GM12801 (cell line): Measurements from ENCODE around the gene LPP.

Source experiments
- CTCF ChIP-seq: IDR thresholded peaks from one replicate; pipeline ENCODE4 v1.5.1; 2011; ENCODE audit warnings: control low read depth; ENCODE audit not compliant: insufficient read length; ENCODE audit errors: extremely low read depth

The LPP gene

DNA sequence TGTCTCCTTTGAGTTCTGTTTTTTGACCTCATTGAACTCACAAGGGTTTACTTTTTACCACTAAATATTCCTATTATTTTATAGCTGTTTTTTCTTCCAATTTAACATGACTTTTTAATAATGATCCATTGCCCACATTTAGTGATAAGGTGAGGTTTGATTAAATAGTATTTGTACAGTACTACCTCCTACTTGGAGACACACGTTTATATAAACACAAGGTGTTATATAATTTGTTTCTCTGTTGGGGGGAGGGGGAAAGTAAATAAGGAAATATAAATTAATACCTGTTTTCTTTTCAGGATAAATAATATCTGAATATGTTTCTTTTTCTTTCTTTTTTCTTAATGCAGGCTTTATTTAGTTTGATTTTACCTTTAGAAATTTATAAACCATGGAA is 281.3 kb downstream of the LPP start:
- TF ChIP-seq CTCF, result no peak

GRCh38 chr3:188437926-188438325 is 284.0 kb downstream of the LPP start:
- no peak for TF ChIP-seq CTCF

DNA sequence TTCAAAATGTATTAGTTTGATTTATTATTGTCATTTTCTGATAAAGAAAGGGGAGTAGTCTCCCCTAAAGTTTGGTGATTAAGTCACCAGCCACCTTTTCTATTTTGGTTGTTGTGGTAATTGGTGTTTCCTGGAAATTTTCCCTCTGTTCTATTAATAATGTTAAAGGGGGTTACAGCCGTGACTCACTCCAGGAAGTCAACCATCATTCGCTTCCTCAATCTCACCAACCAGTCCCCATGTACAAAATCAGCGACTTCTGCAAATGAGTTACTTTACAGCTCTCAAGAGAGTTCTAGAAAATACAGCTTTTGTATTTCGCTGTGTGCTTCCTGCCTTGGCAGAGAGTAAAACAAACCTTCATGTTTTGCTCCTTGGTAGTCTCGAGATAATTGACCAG is 285.1 kb downstream of the LPP start:
- TF ChIP-seq CTCF, result no peak

DNA sequence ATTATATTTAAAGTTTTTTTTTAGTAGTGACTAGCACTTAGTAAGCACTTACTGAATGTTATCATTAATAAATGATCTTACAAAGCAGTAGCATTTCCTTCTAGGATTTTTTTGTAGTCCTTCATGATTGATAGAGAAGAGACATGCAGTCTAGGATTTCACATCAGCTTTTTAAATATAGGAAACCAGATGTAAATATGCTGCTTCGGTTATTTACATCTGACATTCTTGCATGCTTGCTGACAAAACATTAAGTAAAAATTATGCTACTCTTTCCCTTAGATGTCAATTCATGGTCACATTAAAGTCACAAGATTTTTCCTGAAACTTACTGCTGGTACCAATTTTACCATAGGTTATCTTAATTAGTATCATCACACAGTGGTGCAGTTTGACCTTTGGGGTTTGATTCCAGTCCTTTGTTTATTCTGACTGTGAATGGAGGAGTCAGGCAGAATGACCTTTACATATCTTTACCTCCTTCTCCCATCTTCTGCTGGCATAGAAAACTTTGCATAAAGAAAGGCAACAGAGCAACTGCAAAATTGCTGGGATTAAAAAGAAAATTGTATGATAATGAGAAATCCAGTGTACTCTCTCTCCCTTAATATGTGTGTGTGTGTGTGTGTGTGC is 286.5 kb downstream of the LPP start:
- TF ChIP-seq CTCF, result no peak

- TF ChIP-seq CTCF, result no peak
Observed at GRCh38 chr3:188442430-188442829, 288.5 kb downstream of the LPP start.

- no peak for TF ChIP-seq CTCF
Observed at GRCh38 chr3:188446014-188446413, 292.1 kb downstream of the LPP start.

DNA sequence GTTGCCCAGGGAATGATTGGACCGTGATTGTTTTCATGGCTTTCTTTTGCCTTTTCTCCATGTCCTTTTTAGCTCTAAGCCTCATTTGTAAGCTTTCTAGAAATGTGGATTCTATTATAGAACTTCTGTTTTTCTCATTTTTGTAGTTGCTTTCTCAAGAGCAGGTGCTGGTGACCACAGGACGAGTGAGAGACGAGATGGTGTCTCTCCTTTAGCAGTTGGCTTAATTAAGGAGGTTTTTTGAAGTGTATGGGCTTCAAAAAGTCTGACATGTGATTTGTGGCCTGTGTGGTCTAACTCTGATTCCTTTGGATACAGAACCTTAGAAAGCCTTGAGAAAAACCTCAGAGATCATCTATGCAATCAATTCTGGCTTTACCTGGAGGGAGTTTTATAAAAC is 292.8 kb downstream of the LPP start:
- TF ChIP-seq CTCF, result no peak

DNA sequence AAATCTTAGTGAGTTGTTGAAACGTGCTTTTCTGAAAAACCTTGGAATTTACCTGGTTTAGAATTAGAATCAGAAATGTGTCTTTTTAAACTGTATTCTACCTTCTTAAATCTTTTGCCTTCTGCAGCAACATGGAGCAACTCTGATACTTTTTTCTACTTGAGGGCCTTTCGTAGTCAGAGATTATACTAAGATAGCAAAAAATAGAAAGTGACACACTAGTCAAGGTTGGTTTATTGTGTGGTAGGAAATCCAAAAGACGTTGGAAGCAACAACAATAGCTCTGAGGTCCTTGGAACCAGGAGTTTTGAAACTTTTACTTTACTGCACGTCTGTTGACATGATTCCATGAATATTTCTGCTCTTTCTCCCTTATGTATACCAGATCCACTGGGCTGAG is 294.9 kb downstream of the LPP start:
- no peak for TF ChIP-seq CTCF
